HEK293 (cell line): ENCODE data around the gene FBXO17.

Source experiments
- CTCF ChIA-PET: fragments of 350-600 bp; formaldehyde crosslinking; extraction: SDS; loops from one replicate; lab custom pipeline; 2021; ENCODE audit warnings: antibody characterized with exemption; lab: Yijun Ruan, JAX
- POLR2A ChIA-PET: fragments of 300-600 bp; formaldehyde crosslinking; extraction: SDS; loops from one replicate; lab custom pipeline; 2020; ENCODE audit warnings: antibody characterized with exemption, inconsistent platforms; lab: Yijun Ruan, JAX
- H3K27ac ChIP-seq: fragments of 200-500 bp; sonication (Bioruptor generic); 2 replicates; pipeline ENCODE4 v1.5.1; 2014; ENCODE audit warnings: low read depth, low read length, control low read depth, inconsistent platforms; ENCODE audit errors: extremely low read depth
- H3K36me3 ChIP-seq, 2 experiments: fragments of 200-500 bp in 1 of 2; sonication (Bioruptor generic) in 1 of 2; 1 replicate in 1 of 2; 2 replicates in 1 of 2; pipeline ENCODE4 v1.5.1; 2014 to 2017; ENCODE audit warnings: inconsistent platforms in 2 of 2, low read length in 2 of 2; ENCODE audit not compliant: control insufficient read depth in 2 of 2, insufficient read depth in 1 of 2
- H3K4me1 ChIP-seq: fragments of 200-500 bp; sonication (Bioruptor generic); 2 replicates; pipeline ENCODE4 v1.5.1; 2014; ENCODE audit warnings: mild to moderate bottlenecking, low read length, inconsistent platforms; ENCODE audit not compliant: control insufficient read depth, insufficient read depth
- H3K4me3 ChIP-seq: 2 replicates; pipeline ENCODE4 v1.5.1; 2011; ENCODE audit warnings: low read depth, mild to moderate bottlenecking, control low read depth, low read length, moderate library complexity
- H3K9me3 ChIP-seq: fragments of 200-500 bp; sonication (Bioruptor generic); 2 replicates; pipeline ENCODE4 v1.5.1; 2014; ENCODE audit warnings: low read depth, low read length, inconsistent platforms; ENCODE audit not compliant: control insufficient read depth, insufficient read depth
- BCL11A ChIP-seq: fragments of 450-650 bp; formaldehyde crosslinking; IDR thresholded peaks from 2 replicates; pipeline ENCODE4 v1.5.1; 2016; ENCODE audit warnings: low read depth, missing biosample characterization, missing genetic modification characterization
- GLIS1 ChIP-seq: fragments of 450-650 bp; formaldehyde crosslinking; IDR thresholded peaks from 2 replicates; pipeline ENCODE4 v1.5.1; 2016; ENCODE audit warnings: missing biosample characterization, missing genetic modification characterization
- GLIS2 ChIP-seq: fragments of 450-650 bp; formaldehyde crosslinking; IDR thresholded peaks from 2 replicates; pipeline ENCODE4 v1.5.1; 2016; ENCODE audit warnings: missing biosample characterization, missing genetic modification characterization
- HOXA7 ChIP-seq: sonication (generic); formaldehyde crosslinking; IDR thresholded peaks from 2 replicates; pipeline ENCODE4 v1.8.1; 2022; ENCODE audit warnings: missing genetic modification reagents, borderline replicate concordance
- KLF7 ChIP-seq: fragments of 450-650 bp; formaldehyde crosslinking; IDR thresholded peaks from 2 replicates; pipeline ENCODE4 v1.5.1; 2016; ENCODE audit warnings: missing biosample characterization, missing genetic modification characterization, borderline replicate concordance
- KLF9 ChIP-seq: fragments of 450-650 bp; formaldehyde crosslinking; IDR thresholded peaks from 2 replicates; pipeline ENCODE4 v1.5.1; 2016; ENCODE audit warnings: missing biosample characterization, missing genetic modification characterization, low read depth
- MEIS1 ChIP-seq: sonication (generic); formaldehyde crosslinking; IDR thresholded peaks from 2 replicates; pipeline ENCODE4 v1.8.1; 2022; ENCODE audit warnings: missing genetic modification reagents, mild to moderate bottlenecking, borderline replicate concordance
- RBAK ChIP-seq: fragments of 450-650 bp; formaldehyde crosslinking; IDR thresholded peaks from 2 replicates; pipeline ENCODE4 v1.5.1; 2016; ENCODE audit warnings: missing biosample characterization, missing genetic modification characterization
- TRIM28 ChIP-seq: IDR thresholded peaks from 2 replicates; pipeline ENCODE4 v1.6.1; 2011; ENCODE audit warnings: low read length, control low read depth, borderline replicate concordance
- ZBTB21 ChIP-seq: fragments of 450-650 bp; formaldehyde crosslinking; IDR thresholded peaks from 2 replicates; pipeline ENCODE4 v1.5.1; 2017; ENCODE audit warnings: missing biosample characterization, missing genetic modification characterization
- ZBTB8A ChIP-seq: fragments of 450-650 bp; formaldehyde crosslinking; IDR thresholded peaks from 2 replicates; pipeline ENCODE4 v1.5.1; 2016; ENCODE audit warnings: missing biosample characterization, missing genetic modification characterization
- ZNF112 ChIP-seq: fragments of 450-650 bp; formaldehyde crosslinking; IDR thresholded peaks from 2 replicates; pipeline ENCODE4 v1.5.0; 2017; ENCODE audit warnings: missing biosample characterization, missing genetic modification characterization
- ZNF169 ChIP-seq: fragments of 450-650 bp; formaldehyde crosslinking; IDR thresholded peaks from 2 replicates; pipeline ENCODE4 v1.5.1; 2016; ENCODE audit warnings: missing biosample characterization, missing genetic modification characterization
- ZNF19 ChIP-seq: fragments of 450-650 bp; formaldehyde crosslinking; IDR thresholded peaks from 2 replicates; pipeline ENCODE4; 2016; ENCODE audit warnings: missing biosample characterization, missing genetic modification characterization, low read depth
- ZNF311 ChIP-seq: fragments of 450-650 bp; formaldehyde crosslinking; IDR thresholded peaks from 2 replicates; pipeline ENCODE4 v1.5.1; 2017; ENCODE audit warnings: missing biosample characterization, missing genetic modification characterization, borderline replicate concordance
- ZNF350 ChIP-seq: fragments of 450-650 bp; formaldehyde crosslinking; IDR thresholded peaks from 2 replicates; pipeline ENCODE4 v1.5.0; 2017; ENCODE audit warnings: missing biosample characterization, mild to moderate bottlenecking, missing genetic modification characterization
- ZNF391 ChIP-seq: fragments of 450-650 bp; formaldehyde crosslinking; IDR thresholded peaks from 2 replicates; pipeline ENCODE4 v1.5.1; 2016; ENCODE audit warnings: low read depth, missing biosample characterization, missing genetic modification characterization, borderline replicate concordance
- ZNF48 ChIP-seq: fragments of 450-650 bp; formaldehyde crosslinking; IDR thresholded peaks from 2 replicates; pipeline ENCODE4 v1.5.1; 2016; ENCODE audit warnings: missing biosample characterization, missing genetic modification characterization
- ZNF585B ChIP-seq: fragments of 450-650 bp; formaldehyde crosslinking; IDR thresholded peaks from 2 replicates; pipeline ENCODE4 v1.5.1; 2016; ENCODE audit warnings: missing biosample characterization, missing genetic modification characterization
- ZNF610 ChIP-seq: fragments of 450-650 bp; formaldehyde crosslinking; IDR thresholded peaks from 2 replicates; pipeline ENCODE4 v1.5.1; 2016; ENCODE audit warnings: missing biosample characterization, missing genetic modification characterization, borderline replicate concordance
- ZNF629 ChIP-seq: fragments of 450-650 bp; formaldehyde crosslinking; IDR thresholded peaks from 2 replicates; pipeline ENCODE4 v1.5.1; 2017; ENCODE audit warnings: missing biosample characterization, missing genetic modification characterization
- ZNF654 ChIP-seq: fragments of 450-650 bp; formaldehyde crosslinking; IDR thresholded peaks from 2 replicates; pipeline ENCODE4 v1.5.1; 2016; ENCODE audit warnings: low read depth, missing biosample characterization, missing genetic modification characterization
- ZNF658 ChIP-seq: fragments of 450-650 bp; formaldehyde crosslinking; IDR thresholded peaks from 2 replicates; pipeline ENCODE4; 2016; ENCODE audit warnings: missing biosample characterization, missing genetic modification characterization
- ZNF677 ChIP-seq: fragments of 450-650 bp; IDR thresholded peaks from 2 replicates; pipeline ENCODE4 v1.5.0; 2018; ENCODE audit warnings: missing biosample characterization, mild to moderate bottlenecking, missing genetic modification characterization, moderate library complexity
- ZNF792 ChIP-seq: fragments of 450-650 bp; formaldehyde crosslinking; IDR thresholded peaks from 2 replicates; pipeline ENCODE4 v1.5.1; 2016; ENCODE audit warnings: missing biosample characterization, missing genetic modification characterization
- TF ChIP-seq, protein P1 (sequence below): fragments of 450-650 bp; formaldehyde crosslinking; IDR thresholded peaks from 2 replicates; pipeline ENCODE4 v1.5.1; 2016; ENCODE audit warnings: missing biosample characterization, missing genetic modification characterization, borderline replicate concordance
- TF ChIP-seq, protein P2 (sequence below): fragments of 450-650 bp; formaldehyde crosslinking; IDR thresholded peaks from 2 replicates; pipeline ENCODE4 v1.5.1; 2016; ENCODE audit warnings: missing biosample characterization, missing genetic modification characterization
- TF ChIP-seq, protein P3 (sequence below): fragments of 450-650 bp; formaldehyde crosslinking; IDR thresholded peaks from 2 replicates; pipeline ENCODE4 v1.5.1; 2017; ENCODE audit warnings: missing biosample characterization, missing genetic modification characterization
- TF ChIP-seq, protein P4 (sequence below): fragments of 450-650 bp; formaldehyde crosslinking; IDR thresholded peaks from 2 replicates; pipeline ENCODE4 v1.5.1; 2016; ENCODE audit warnings: missing biosample characterization, missing genetic modification characterization

FBXO17 gene

DNA sequence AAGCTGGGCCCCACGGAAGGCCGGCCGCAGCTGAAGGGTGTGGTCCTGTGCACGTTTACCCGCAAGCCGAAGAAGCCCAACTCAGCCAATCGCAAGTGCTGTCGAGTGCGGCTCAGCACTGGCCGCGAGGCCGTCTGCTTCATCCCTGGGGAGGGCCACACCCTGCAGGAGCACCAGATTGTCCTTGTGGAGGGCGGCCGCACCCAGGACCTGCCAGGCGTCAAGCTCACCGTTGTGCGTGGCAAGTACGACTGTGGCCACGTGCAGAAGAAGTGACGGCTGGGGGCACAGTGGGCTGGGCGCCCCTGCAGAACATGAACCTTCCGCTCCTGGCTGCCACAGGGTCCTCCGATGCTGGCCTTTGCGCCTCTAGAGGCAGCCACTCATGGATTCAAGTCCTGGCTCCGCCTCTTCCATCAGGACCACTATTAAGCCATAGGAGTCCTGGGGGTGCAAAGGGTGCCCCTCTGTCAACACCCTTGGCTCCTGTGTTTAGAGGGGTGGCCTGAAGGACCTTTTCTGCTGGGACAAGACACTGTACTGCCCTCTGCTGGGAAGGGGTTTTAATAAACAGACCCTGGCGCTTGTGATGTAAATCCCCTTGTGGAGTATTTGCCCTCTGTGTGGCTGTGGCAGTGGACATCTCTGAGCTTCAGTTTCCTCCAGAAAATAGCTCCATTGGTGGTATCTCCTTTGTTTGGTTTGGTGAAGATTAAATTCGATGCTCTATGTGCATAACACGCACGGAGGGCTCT lies 42.9 kb downstream of the FBXO17 start (continued):
- TF ChIP-seq ZBTB21: no peak
- no peak; the same call in 1 of the 2 replicates for TF ChIP-seq HOXA7 (CRISPR knock-in tag)
- TF ChIP-seq MEIS1: no peak
- peak; percentile 19 for TF ChIP-seq ZNF654 (tag by site-specific recombination)
- TF ChIP-seq GLIS2 (tag by site-specific recombination): 0 out of 2 replicates have a peak, but pooled peaks have one; percentile 25
- TF ChIP-seq KLF7 (tag by site-specific recombination): no peak
- TF ChIP-seq ZNF19: no peak
- no peak for TF ChIP-seq ZNF585B (tag by site-specific recombination)
- TF ChIP-seq ZNF629 (tag by site-specific recombination): no peak
- no peak for TF ChIP-seq ZNF792 (tag by site-specific recombination)
- TF ChIP-seq, protein P1, sequence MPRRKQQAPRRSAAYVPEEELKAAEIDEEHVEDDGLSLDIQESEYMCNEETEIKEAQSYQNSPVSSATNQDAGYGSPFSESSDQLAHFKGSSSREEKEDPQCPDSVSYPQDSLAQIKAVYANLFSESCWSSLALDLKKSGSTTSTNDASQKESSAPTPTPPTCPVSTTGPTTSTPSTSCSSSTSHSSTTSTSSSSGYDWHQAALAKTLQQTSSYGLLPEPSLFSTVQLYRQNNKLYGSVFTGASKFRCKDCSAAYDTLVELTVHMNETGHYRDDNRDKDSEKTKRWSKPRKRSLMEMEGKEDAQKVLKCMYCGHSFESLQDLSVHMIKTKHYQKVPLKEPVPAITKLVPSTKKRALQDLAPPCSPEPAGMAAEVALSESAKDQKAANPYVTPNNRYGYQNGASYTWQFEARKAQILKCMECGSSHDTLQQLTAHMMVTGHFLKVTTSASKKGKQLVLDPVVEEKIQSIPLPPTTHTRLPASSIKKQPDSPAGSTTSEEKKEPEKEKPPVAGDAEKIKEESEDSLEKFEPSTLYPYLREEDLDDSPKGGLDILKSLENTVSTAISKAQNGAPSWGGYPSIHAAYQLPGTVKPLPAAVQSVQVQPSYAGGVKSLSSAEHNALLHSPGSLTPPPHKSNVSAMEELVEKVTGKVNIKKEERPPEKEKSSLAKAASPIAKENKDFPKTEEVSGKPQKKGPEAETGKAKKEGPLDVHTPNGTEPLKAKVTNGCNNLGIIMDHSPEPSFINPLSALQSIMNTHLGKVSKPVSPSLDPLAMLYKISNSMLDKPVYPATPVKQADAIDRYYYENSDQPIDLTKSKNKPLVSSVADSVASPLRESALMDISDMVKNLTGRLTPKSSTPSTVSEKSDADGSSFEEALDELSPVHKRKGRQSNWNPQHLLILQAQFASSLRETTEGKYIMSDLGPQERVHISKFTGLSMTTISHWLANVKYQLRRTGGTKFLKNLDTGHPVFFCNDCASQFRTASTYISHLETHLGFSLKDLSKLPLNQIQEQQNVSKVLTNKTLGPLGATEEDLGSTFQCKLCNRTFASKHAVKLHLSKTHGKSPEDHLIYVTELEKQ (tag by site-specific recombination): no peak
- no peak for TF ChIP-seq ZNF610
- TF ChIP-seq KLF9 (tag by site-specific recombination): 0 out of 2 replicates have a peak, but pooled peaks have one; percentile 4
- TF ChIP-seq, protein P2, sequence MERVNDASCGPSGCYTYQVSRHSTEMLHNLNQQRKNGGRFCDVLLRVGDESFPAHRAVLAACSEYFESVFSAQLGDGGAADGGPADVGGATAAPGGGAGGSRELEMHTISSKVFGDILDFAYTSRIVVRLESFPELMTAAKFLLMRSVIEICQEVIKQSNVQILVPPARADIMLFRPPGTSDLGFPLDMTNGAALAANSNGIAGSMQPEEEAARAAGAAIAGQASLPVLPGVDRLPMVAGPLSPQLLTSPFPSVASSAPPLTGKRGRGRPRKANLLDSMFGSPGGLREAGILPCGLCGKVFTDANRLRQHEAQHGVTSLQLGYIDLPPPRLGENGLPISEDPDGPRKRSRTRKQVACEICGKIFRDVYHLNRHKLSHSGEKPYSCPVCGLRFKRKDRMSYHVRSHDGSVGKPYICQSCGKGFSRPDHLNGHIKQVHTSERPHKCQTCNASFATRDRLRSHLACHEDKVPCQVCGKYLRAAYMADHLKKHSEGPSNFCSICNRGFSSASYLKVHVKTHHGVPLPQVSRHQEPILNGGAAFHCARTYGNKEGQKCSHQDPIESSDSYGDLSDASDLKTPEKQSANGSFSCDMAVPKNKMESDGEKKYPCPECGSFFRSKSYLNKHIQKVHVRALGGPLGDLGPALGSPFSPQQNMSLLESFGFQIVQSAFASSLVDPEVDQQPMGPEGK (tag by site-specific recombination): peak; percentile 27; the same call in 1 of the 2 replicates
- no peak for TF ChIP-seq ZNF658 (tag by site-specific recombination)
- TF ChIP-seq, all 188 proteins: peak for 7

DNA sequence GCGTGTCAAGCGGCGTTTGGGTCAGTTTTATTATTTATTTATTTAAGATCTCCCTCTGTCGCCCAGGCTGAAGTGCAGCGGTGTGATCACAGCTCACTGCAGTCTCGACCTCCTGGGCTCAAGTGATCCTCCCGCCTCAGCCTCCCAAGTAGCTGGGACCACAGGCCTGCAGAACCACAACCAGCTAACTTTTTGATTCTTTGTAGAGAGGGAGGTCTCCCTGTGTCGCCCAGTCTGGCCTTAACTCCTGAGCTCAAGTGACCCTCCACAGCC lies 44.1 kb downstream of the FBXO17 start:
- ChIA-PET POLR2A (interaction anchor here (0.8 to 2.5 kb wide), 8 partner anchors 9 to 557 kb away, joined by 3 to 34 read pairs (median 9); partner anchors contain the start of genes EIF3K, NFKBIB, PSMD8 and RPS16), CTCF (interaction anchor here (0.6 to 5.3 kb wide), 22 partner anchors 10 to 1029 kb away, joined by 3 to 63 read pairs (median 9); partner anchors contain the start of genes FAM98C, NFKBIB and SIRT2)
- peak overlapping the region; percentile 81 for H3K27ac ChIP-seq
- H3K4me3 ChIP-seq: peak overlapping the region; percentile 64
- peaks cover 10% of the 10 kb centered on the region; the same call in 1 of the 2 replicates for H3K4me1 ChIP-seq
- H3K36me3 ChIP-seq: peaks cover 29 to 53% of the 10 kb centered on the region in 2 experiments
- no peaks in the 10 kb centered on the region for H3K9me3 ChIP-seq
- no peak for TF ChIP-seq ZNF48 (tag by site-specific recombination)
- no peak for TF ChIP-seq ZNF350
- peak; percentile 76 for TF ChIP-seq GLIS1 (tag by site-specific recombination)
- TF ChIP-seq, protein P3, sequence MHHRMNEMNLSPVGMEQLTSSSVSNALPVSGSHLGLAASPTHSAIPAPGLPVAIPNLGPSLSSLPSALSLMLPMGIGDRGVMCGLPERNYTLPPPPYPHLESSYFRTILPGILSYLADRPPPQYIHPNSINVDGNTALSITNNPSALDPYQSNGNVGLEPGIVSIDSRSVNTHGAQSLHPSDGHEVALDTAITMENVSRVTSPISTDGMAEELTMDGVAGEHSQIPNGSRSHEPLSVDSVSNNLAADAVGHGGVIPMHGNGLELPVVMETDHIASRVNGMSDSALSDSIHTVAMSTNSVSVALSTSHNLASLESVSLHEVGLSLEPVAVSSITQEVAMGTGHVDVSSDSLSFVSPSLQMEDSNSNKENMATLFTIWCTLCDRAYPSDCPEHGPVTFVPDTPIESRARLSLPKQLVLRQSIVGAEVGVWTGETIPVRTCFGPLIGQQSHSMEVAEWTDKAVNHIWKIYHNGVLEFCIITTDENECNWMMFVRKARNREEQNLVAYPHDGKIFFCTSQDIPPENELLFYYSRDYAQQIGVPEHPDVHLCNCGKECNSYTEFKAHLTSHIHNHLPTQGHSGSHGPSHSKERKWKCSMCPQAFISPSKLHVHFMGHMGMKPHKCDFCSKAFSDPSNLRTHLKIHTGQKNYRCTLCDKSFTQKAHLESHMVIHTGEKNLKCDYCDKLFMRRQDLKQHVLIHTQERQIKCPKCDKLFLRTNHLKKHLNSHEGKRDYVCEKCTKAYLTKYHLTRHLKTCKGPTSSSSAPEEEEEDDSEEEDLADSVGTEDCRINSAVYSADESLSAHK (tag by site-specific recombination): no peak
- TF ChIP-seq ZNF112: no peak
- no peak for TF ChIP-seq ZNF677 (tag by site-specific recombination)
- TF ChIP-seq BCL11A (tag by site-specific recombination): 0 out of 2 replicates have a peak, but pooled peaks have one; percentile 14
- TF ChIP-seq ZNF311: no peak
- TF ChIP-seq ZBTB8A (tag by site-specific recombination): no peak
- TF ChIP-seq, protein P4, sequence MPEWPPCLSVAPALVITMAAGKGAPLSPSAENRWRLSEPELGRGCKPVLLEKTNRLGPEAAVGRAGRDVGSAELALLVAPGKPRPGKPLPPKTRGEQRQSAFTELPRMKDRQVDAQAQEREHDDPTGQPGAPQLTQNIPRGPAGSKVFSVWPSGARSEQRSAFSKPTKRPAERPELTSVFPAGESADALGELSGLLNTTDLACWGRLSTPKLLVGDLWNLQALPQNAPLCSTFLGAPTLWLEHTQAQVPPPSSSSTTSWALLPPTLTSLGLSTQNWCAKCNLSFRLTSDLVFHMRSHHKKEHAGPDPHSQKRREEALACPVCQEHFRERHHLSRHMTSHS: no peak
- 0 out of 2 replicates have a peak, but pooled peaks have one; percentile 13 for TF ChIP-seq ZNF792 (tag by site-specific recombination)
- no peak for TF ChIP-seq RBAK
- TF ChIP-seq ZNF391 (tag by site-specific recombination): no peak
- TF ChIP-seq ZNF169: no peak
- TF ChIP-seq TRIM28: no peak
- no peak for TF ChIP-seq MEIS1
